Neural cell (in vitro differentiated cells): Measurements from ENCODE around the gene MALSU1.

ENCODE experiments used
- MXI1 ChIP-seq: fragments of 450-650 bp; conservative IDR thresholded peaks from 2 replicates; pipeline ENCODE4 v1.6.1; 2014; ENCODE audit warnings: antibody characterized with exemption, mild to moderate bottlenecking; ENCODE audit not compliant: poor library complexity, severe bottlenecking
- POLR2AphosphoS5 ChIP-seq: IDR thresholded peaks from 2 replicates; pipeline ENCODE4 v1.6.1; 2012
- RAD21 ChIP-seq: fragments of 450-650 bp; conservative IDR thresholded peaks from 2 replicates; pipeline ENCODE4 v1.6.1; 2014; ENCODE audit warnings: antibody characterized with exemption, mild to moderate bottlenecking, moderate library complexity
- TAF1 ChIP-seq: IDR thresholded peaks from 2 replicates; pipeline ENCODE4 v1.6.1; 2012; ENCODE audit warnings: low read depth
- TF ChIP-seq, protein P1 (sequence below): fragments of 450-650 bp; IDR thresholded peaks from 2 replicates; pipeline ENCODE4 v1.5.1; 2014; ENCODE audit warnings: antibody characterized with exemption, mild to moderate bottlenecking, moderate library complexity; ENCODE audit not compliant: poor library complexity, severe bottlenecking

DNA sequence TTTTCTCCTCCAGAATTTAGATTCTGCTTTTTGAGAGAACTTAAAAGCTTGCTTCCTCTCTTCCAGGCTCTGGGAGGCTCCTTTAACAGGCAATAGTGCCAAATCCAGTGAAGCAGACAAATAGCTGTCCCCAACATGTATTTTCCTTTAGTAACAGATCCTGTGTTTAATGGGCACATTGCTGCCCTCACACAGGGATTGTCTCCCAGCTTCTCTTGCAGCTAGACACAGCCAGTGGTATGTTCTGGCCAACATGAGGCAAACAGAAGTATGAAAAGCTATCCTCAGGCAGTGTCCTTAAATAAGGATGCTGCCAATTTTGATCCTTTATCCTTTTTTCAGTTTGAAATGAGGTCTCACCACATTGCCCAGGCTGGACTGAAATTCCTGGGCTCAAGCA, 38.2 kb downstream of the MALSU1 start:
- TF ChIP-seq, protein P1, sequence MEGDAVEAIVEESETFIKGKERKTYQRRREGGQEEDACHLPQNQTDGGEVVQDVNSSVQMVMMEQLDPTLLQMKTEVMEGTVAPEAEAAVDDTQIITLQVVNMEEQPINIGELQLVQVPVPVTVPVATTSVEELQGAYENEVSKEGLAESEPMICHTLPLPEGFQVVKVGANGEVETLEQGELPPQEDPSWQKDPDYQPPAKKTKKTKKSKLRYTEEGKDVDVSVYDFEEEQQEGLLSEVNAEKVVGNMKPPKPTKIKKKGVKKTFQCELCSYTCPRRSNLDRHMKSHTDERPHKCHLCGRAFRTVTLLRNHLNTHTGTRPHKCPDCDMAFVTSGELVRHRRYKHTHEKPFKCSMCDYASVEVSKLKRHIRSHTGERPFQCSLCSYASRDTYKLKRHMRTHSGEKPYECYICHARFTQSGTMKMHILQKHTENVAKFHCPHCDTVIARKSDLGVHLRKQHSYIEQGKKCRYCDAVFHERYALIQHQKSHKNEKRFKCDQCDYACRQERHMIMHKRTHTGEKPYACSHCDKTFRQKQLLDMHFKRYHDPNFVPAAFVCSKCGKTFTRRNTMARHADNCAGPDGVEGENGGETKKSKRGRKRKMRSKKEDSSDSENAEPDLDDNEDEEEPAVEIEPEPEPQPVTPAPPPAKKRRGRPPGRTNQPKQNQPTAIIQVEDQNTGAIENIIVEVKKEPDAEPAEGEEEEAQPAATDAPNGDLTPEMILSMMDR: no peak
- TF ChIP-seq POLR2AphosphoS5 (no peak), TAF1 (no peak), MXI1 (no peak), RAD21 (no peak)
